ENCODE measurements around the gene MEG3.
A peak's percentile ranks its signal among the peaks of the same experiment; 100 is the strongest.

Gene MEG3

GRCh38 chr14:100850841-100851585 lies 25.1 kb downstream of the MEG3 start:
- DNase-seq = peak; percentile 83

- no peak for DNase-seq
These were observed 25.6 kb downstream of the MEG3 start for GRCh38 chr14:100851586-100851916.

GRCh38 chr14:100851946-100852620 lies 26.2 kb downstream of the MEG3 start:
- no peak for DNase-seq

GRCh38 chr14:100854435-100854834 lies 28.5 kb downstream of the MEG3 start:
- DNase-seq = no peak

- no peak for DNase-seq
These were observed 29.5 kb downstream of the MEG3 start for GRCh38 chr14:100855256-100855930.

GRCh38 chr14:100856056-100856950 lies 30.4 kb downstream of the MEG3 start:
- DNase-seq = no peak

GRCh38 chr14:100857233-100857922 lies 31.5 kb downstream of the MEG3 start:
- no peak for DNase-seq

GRCh38 chr14:100857923-100858837 lies 32.3 kb downstream of the MEG3 start:
- DNase-seq = no peak

GRCh38 chr14:100858838-100859220 lies 32.9 kb downstream of the MEG3 start:
- DNase-seq = no peak

GRCh38 chr14:100859781-100860180 lies 33.9 kb downstream of the MEG3 start:
- no peak for DNase-seq

- no peak for DNase-seq
These were observed 34.8 kb downstream of the MEG3 start for GRCh38 chr14:100860556-100861187.

GRCh38 chr14:100861188-100861936 lies 35.4 kb downstream of the MEG3 start:
- no peak for DNase-seq

GRCh38 chr14:100861937-100862247 lies 36.0 kb downstream of the MEG3 start:
- DNase-seq = no peak

- DNase-seq = no peak
These were observed 36.4 kb downstream of the MEG3 start for GRCh38 chr14:100862277-100862676.

- DNase-seq = no peak
These were observed 36.9 kb downstream of the MEG3 start for GRCh38 chr14:100862793-100863192.

GRCh38 chr14:100864206-100864605 lies 38.3 kb downstream of the MEG3 start:
- DNase-seq = no peak

GRCh38 chr14:100864960-100865681 lies 39.2 kb downstream of the MEG3 start:
- no peak for DNase-seq

GRCh38 chr14:100865682-100866591 lies 40.0 kb downstream of the MEG3 start:
- DNase-seq = no peak

Data from stimulated activated CD4-positive, alpha-beta T cell treated with anti-CD3 and anti-CD28 coated beads, Interleukin-1b, Interleukin-23, amount 100 ng/mL, for 48 hours (primary cell).